Measurements from ENCODE around the gene HSD17B12. TPM values are rescaled to one million over a fixed set of nuclear protein-coding genes. Genes with fewer than 3 reads are reported as not detected.

The HSD17B12 gene
- total RNA-seq, 1 donor, result 122 TPM

GRCh38 chr11:43903969-43904368, 223.4 kb downstream of the HSD17B12 start:
- TF ChIP-seq CTCF (IDR thresholded peaks at IDR 0.05; ENCODE audit: extremely low read depth, low read depth, low read length), result no peak
- peaks cover 6% of the 10 kb centered on the region for H4K20me1 ChIP-seq (ENCODE audit: insufficient read depth, low read length)
- DNase-seq (ENCODE audit: insufficient read length, low spot score, missing footprints), result no peak
- H3K79me2 ChIP-seq (ENCODE audit: insufficient read depth, low read length), result peaks cover 4% of the 10 kb centered on the region
- no peak overlapping the region for H3K27ac ChIP-seq (ENCODE audit: low read depth, low read length)
- no peak overlapping the region for H3K4me2 ChIP-seq (ENCODE audit: insufficient read depth, low read length)
- peaks cover 8% of the 10 kb centered on the region for H3K4me1 ChIP-seq (ENCODE audit: insufficient read depth, low read length)
- H2AFZ ChIP-seq (ENCODE audit: low read length), result no peak overlapping the region
- no peaks in the 10 kb centered on the region for H3K27me3 ChIP-seq (ENCODE audit: insufficient read depth, low read length)
- peaks cover 7% of the 10 kb centered on the region for H3K36me3 ChIP-seq (ENCODE audit: insufficient read depth, low read length)
- H3K4me3 ChIP-seq (ENCODE audit: insufficient read depth, low read length), result no peak overlapping the region
- no peaks in the 10 kb centered on the region for H3K9me3 ChIP-seq (ENCODE audit: low read depth, low read length)

DNA sequence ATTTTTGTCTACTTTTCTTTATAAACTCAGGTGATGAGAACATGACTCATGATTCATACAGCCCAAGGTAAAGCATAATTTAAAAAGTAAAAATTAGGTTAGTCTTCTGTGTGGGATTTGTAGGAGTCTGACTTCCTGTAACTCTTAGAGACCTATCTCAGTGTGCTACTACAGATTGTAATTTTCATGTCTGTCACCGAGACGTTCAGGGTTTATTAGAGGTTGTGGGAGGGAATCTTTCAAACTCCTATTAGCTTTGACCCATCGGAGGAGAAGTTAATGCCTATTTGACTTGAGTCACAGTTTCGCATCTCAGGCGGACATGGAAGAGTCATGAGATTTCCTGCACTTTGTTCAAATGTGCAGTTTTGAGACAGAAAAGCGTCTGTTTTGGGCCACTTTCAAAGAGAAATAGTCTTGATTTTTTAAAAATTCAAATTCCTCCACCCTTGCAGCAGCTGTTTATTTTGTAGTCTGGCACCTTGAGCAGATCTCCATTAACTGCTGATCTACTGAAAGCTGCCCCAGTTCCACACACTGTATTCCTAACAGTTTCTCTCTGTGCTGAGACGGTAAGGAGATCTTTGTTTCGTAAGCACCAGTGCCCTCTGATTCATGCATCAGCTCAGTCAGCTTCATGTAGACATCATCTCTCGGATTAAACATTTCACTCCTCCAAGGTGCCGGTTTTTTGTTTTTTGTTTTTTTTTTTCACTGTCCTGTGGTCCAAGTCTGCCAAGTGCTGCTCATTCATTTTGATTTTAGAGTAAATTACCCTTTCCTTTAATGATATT, 224.4 kb downstream of the HSD17B12 start:
- Histone ChIP-seq H3K4me3 (ENCODE audit: insufficient read depth, low read length) (no peak overlapping the region), H3K36me3 (ENCODE audit: insufficient read depth, low read length) (peaks cover 11% of the 10 kb centered on the region), H3K79me2 (ENCODE audit: insufficient read depth, low read length) (peaks cover 4% of the 10 kb centered on the region), H3K27me3 (ENCODE audit: insufficient read depth, low read length) (no peaks in the 10 kb centered on the region), H3K9me3 (ENCODE audit: low read depth, low read length) (no peaks in the 10 kb centered on the region), H2AFZ (ENCODE audit: low read length) (no peak overlapping the region), H3K4me2 (ENCODE audit: insufficient read depth, low read length) (no peak overlapping the region), H3K4me1 (ENCODE audit: insufficient read depth, low read length) (peaks cover 8% of the 10 kb centered on the region), H3K27ac (ENCODE audit: low read depth, low read length) (peak overlapping the region; percentile 24), H4K20me1 (ENCODE audit: insufficient read depth, low read length) (peaks cover 6% of the 10 kb centered on the region)
- TF ChIP-seq CTCF (IDR thresholded peaks at IDR 0.05; ENCODE audit: extremely low read depth, low read depth, low read length), result no peak
- DNase-seq (ENCODE audit: insufficient read length, low spot score, missing footprints), result no peak

DNA sequence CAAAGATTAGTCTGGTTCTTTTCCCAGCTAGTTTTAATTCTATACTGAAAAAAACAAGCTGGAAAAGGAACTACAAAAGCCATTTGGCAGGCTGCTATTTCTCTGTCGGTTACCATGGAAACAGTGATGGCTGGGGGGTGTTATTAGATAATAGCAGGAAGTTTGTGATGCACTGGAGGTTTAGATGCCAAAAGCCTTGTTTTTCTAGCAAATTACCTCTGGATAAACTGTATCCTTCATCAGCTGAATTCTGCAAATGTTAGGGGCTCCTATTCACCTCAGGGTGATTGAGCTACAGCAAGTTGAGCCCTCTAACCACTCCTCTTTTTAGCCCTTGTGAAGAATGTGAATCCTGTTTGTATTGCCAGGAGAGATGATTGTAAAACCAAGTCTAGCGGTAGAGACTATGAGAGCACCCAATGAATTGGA, 225.3 kb downstream of the HSD17B12 start:
- Histone ChIP-seq H3K4me3 (ENCODE audit: insufficient read depth, low read length) (no peak overlapping the region), H3K9me3 (ENCODE audit: low read depth, low read length) (no peaks in the 10 kb centered on the region), H2AFZ (ENCODE audit: low read length) (no peak overlapping the region), H3K27me3 (ENCODE audit: insufficient read depth, low read length) (no peaks in the 10 kb centered on the region), H3K4me2 (ENCODE audit: insufficient read depth, low read length) (no peak overlapping the region), H3K79me2 (ENCODE audit: insufficient read depth, low read length) (peaks cover 4% of the 10 kb centered on the region), H3K27ac (ENCODE audit: low read depth, low read length) (peak overlapping the region; percentile 24), H4K20me1 (ENCODE audit: insufficient read depth, low read length) (peaks cover 6% of the 10 kb centered on the region), H3K4me1 (ENCODE audit: insufficient read depth, low read length) (peaks cover 8% of the 10 kb centered on the region), H3K36me3 (ENCODE audit: insufficient read depth, low read length) (peaks cover 11% of the 10 kb centered on the region)
- no peak for DNase-seq (ENCODE audit: insufficient read length, low spot score, missing footprints)
- TF ChIP-seq CTCF (IDR thresholded peaks at IDR 0.05; ENCODE audit: extremely low read depth, low read depth, low read length), result no peak

Small RNAs within 50 kb of the gene (small RNA-seq; reads per million reads assigned to genes)
- gene PHBP2, result not detected
- not detected for gene RPL23AP63

Other genes with a start within 250 kb of the HSD17B12 start
- 47.8 and 53.9 TPM in 2 replicates for gene ALKBH3, start 200.1 kb downstream of the HSD17B12 start, total RNA-seq

Data from osteoblast (primary cell).